Measurements from ENCODE around the gene KRTAP23-1.

KRTAP23-1 gene

GRCh38 chr21:30348506-30348905 is at the start of gene KRTAP23-1:
Gene KRTAP23-1, minus strand, starts transcription at chr21:30348606. Its CDS starts 0 bp downstream, at chr21:30348606.
- DNase-seq: no peak

- DNase-seq: no peak
Measured at GRCh38 chr21:30395731-30396130, 47.3 kb upstream of the KRTAP23-1 start, which contains the start of gene KRTAP13-1. Gene KRTAP13-1, plus strand, starts transcription at chr21:30396031. Its CDS starts 56 bp downstream, at chr21:30396087.

DNA sequence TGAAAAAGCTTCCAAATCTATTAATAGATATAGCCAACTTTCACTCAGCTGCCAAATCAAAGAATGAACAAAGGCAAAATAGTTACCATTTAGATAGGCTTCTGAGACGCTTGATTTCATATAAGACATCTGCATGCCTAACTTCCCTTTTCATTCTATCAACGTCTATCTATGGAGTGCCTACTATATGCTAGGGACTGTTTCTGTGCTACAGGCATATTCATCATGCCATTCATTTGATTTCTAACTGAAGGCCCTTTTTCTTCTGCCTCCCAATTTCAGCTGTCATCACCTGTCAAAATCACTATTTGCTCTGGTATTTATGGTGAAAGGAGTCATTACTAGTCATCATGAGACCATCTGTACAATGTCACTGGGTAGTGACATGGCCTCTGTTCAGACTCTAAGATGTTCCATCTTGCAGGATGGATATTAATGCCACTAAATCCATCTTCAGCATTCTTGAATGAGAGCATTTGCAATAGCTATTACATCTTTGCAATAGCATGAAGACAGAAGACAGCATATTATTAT is 43.2 kb upstream of the KRTAP23-1 start:
- DNase-seq: no peak

DNA sequence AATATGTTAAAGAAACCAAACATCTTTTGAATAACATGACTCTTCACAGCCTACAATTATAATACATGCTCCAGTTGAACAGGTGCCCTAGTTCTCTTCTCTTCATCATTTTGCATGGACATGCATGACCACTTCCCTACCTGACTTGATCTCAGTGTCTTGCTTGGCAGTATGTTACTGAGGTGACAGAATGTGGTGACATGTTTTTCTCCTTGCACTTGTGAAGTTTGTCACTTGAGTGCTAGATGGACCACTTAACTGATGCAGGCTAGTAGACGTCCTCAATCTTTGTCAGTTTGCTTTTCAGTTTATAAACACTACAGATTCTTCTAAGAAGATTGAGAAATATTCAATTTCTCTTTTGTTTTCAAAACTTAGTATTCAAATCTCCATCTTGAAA is 33.8 kb upstream of the KRTAP23-1 start:
- DNase-seq: no peak

DNA sequence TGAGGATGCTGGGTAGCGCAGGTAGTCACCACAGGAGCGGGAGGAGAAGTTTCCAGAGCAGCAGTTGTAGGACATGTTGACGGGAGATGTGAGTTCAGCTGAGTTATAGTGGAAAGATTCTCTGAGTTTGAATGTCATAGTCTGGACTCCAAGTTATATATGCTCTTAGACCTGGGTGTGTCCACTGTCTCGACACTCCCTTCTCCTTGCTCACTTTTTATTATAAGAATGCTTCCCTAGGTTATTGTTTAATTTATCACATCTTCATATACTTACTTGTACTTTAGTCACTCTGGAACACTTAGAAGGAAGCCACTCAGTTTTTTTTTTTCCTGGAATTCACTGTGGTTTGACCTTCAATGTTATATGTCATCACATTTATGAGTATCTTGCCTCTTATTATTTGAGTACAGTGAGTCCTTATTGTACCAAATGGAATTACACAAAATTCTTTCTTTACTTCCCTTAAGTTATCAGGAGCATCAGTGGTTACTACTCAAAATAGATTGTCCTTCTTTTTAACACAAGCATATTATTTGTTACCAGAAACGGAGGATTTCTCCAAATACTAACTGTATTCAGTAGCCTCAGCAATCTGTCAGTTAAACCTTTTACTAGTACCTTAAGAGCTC is 23.8 kb upstream of the KRTAP23-1 start, which contains the start of gene KRTAP13-2:
Gene KRTAP13-2, minus strand, starts transcription at position 133 of the 632 bp plus-strand sequence. Its CDS starts 58 bp downstream, at position 75.
- no peak for DNase-seq

- no peak for DNase-seq
Measured at GRCh38 chr21:30355906-30356305, 7.5 kb upstream of the KRTAP23-1 start.

- DNase-seq: no peak
Measured at GRCh38 chr21:30354308-30355005, 6.1 kb upstream of the KRTAP23-1 start.

- no peak for DNase-seq
Measured at GRCh38 chr21:30351534-30351933, 3.1 kb upstream of the KRTAP23-1 start.

- DNase-seq: no peak
Measured at GRCh38 chr21:30349572-30349971, 1.2 kb upstream of the KRTAP23-1 start.

- no peak for DNase-seq
Measured at GRCh38 chr21:30345014-30345413, 3.4 kb downstream of the KRTAP23-1 start.

GRCh38 chr21:30340714-30341573 is 7.5 kb downstream of the KRTAP23-1 start:
- DNase-seq: no peak

DNA sequence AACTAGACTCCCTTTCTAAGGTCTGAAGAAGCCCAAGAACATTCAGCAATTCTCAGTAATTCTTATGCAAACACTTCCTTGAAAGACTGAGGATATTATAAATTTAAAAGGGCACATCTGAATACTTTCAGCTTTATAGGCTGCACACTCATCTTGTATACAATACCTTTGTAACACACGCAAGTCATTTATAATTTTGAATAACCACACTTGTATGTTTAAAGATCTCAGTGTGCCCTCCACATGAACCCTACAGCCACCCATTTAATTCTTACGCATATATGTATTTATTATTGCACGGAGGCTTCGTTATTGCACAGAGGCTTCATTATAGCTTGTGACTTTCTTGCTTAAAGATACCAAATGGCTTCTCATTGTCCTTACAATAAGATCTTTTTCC is 9.7 kb downstream of the KRTAP23-1 start:
- no peak for DNase-seq

- no peak for DNase-seq
Measured at GRCh38 chr21:30337772-30338171, 10.6 kb downstream of the KRTAP23-1 start.

DNA sequence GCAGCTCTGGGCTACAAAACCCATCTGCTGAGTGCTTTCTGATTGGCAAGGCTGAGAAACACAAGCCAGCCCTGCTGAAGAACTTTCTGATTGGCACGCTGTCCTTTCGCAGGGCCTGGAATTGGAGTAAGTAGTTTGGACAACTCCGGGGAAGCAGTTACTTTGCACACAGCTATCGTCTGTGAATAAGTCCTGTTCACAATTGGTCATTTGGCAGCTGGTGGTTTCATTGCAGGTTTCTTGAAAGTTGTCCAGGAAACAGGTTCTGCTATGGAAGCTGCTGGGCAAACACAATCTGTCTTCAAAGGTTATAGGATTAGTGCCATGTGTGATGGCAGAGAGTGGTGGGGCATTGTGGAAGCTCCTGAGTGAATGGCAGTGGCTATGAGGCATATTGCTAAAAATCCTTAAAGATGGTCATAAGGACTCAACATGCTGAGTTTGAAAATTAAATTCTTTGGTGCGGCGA is 11.1 kb downstream of the KRTAP23-1 start, which contains the start of gene KRTAP27-1:
Gene KRTAP27-1, minus strand, starts transcription at position 419 of the 469 bp plus-strand sequence. Its CDS starts 26 bp downstream, at position 393.
- no peak for DNase-seq

DNA sequence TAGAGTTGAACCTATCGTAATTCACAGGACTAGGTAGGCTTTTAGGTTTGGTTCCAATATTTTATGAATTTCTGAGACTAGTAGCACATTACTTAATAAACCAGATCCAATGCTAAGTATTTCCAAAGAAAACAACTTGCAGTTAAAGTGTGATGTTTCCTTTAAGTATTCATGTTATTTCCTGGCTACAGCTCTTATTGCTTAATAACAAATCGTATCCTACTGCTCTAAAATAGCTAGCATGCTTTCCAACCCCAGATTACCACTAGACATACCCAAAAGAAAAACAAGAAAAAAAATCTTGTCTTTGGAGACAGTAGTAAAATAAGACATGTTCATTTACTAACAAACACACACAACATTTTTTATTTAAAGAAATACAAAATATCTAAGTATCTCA is 11.8 kb downstream of the KRTAP23-1 start:
- no peak for DNase-seq

DNA sequence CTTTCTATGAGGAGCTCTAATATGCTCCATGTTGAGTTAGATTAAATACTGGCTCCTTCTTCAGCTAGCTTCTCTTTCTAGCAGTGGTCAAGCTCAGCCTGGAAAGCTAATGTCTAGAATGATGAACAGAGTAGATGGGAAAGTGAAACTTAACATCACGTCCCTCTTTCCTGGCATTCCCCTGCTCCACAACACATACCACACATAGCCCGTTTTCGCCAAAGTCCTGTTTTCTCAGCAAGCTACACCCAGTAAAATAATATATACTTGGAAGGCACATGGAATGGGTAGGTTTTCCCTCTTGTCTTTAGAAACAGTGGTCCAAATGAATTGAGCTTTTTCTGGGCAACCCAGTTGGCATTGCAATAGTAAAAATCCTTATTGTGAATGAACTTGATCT is 14.7 kb downstream of the KRTAP23-1 start:
- DNase-seq: no peak

GRCh38 chr21:30332681-30333080 is 15.7 kb downstream of the KRTAP23-1 start:
- DNase-seq: no peak

GRCh38 chr21:30329203-30329875 is 19.1 kb downstream of the KRTAP23-1 start:
- no peak for DNase-seq

DNA sequence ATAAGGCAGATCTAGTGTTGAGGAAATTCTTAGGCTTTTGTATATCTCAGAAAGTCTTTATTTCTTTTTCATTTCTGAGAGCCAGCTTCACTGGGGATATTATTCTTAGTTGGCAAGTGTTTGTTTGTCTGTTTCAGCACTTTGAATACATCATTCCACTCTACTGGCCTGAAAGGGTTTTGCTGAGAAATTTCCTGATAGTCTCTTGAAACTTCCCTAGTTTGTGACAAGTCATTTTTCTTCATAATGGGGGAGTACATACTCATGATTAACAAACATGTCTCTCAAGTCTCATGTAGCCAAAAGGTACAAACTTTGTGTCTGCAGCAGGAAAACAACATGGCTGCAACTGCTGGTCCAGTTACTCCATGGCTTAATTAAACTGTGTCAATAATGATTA is 22.0 kb downstream of the KRTAP23-1 start:
- DNase-seq: no peak

DNA sequence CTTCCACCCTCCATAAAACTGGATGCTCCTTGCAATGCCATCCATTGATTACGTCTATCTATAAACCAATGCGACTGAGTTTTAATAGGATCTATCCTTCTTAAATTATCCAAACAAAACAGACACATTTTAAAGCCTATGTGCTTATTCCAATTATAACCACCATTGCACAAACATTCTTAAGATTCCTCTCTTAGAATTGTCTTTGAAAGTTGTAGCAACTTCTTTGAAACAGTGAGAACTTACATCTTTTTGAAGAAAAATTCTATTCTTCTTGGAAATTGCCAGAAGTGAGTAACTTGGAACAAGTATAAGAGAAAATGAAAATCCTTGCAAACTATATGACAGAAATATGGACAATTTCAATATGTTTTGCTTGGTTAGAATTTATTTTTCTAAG is 28.2 kb downstream of the KRTAP23-1 start, which contains the start of gene KRTAP26-1:
Gene KRTAP26-1, minus strand, starts transcription at position 101 of the 400 bp plus-strand sequence. CDS start 280 bp downstream, outside the sequence.
- DNase-seq: no peak

GRCh38 chr21:30315701-30316100 is 32.7 kb downstream of the KRTAP23-1 start:
- no peak for DNase-seq

- no peak for DNase-seq
Measured at GRCh38 chr21:30306884-30307283, 41.5 kb downstream of the KRTAP23-1 start.
